Activated naive CD4-positive, alpha-beta T cell treated with anti-CD3 and anti-CD28 coated beads for 36 hours (primary cell): Measurements from ENCODE around the gene GTSE1. TPM values are rescaled to one million over a fixed set of nuclear protein-coding genes. Genes with fewer than 3 reads are reported as not detected.

Experiments used
- CTCF ChIA-PET: fragments of 350-600 bp; sonication (Branson Sonifier 250); formaldehyde crosslinking; loops from one replicate; lab custom pipeline; 2021; ENCODE audit warnings: antibody characterized with exemption; lab: Charles Lee
- DNase-seq: peaks from one replicate; pipeline ENCODE4 v3.0.0-alpha.2; 2020
- H3K27ac Mint-ChIP-seq: one replicate; pipeline ENCODE4 v1.8.0; 2021; ENCODE audit warnings: mild to moderate bottlenecking, mixed read lengths
- H3K27me3 Mint-ChIP-seq: one replicate; pipeline ENCODE4 v1.8.0; 2021; ENCODE audit warnings: low read depth, mixed read lengths
- H3K36me3 Mint-ChIP-seq: one replicate; pipeline ENCODE4 v1.8.0; 2021; ENCODE audit warnings: low read depth, mixed read lengths
- H3K4me1 Mint-ChIP-seq: one replicate; pipeline ENCODE4 v1.8.0; 2021; ENCODE audit warnings: low read depth, mixed read lengths
- H3K4me3 Mint-ChIP-seq: one replicate; pipeline ENCODE4 v1.8.0; 2021; ENCODE audit warnings: mild to moderate bottlenecking, moderate library complexity, mixed read lengths
- H3K9me3 Mint-ChIP-seq: one replicate; pipeline ENCODE4 v1.8.0; 2021; ENCODE audit warnings: mixed read lengths
- intact Hi-C: fragments of 100-400 bp; cut with micrococcal nuclease; formaldehyde crosslinking; loops from one replicate; pipeline ENCODE4 v1.15.1; 2023
- total RNA-seq, 2 experiments: library from RNA; stranded (reverse); gene quantifications; one replicate each; pipeline ENCODE4 v1.2.3, GENCODE V29; 2021

GTSE1 gene
- total RNA-seq, 2 experiments from 2014 or later = 39.7 to 39.8 TPM

DNA sequence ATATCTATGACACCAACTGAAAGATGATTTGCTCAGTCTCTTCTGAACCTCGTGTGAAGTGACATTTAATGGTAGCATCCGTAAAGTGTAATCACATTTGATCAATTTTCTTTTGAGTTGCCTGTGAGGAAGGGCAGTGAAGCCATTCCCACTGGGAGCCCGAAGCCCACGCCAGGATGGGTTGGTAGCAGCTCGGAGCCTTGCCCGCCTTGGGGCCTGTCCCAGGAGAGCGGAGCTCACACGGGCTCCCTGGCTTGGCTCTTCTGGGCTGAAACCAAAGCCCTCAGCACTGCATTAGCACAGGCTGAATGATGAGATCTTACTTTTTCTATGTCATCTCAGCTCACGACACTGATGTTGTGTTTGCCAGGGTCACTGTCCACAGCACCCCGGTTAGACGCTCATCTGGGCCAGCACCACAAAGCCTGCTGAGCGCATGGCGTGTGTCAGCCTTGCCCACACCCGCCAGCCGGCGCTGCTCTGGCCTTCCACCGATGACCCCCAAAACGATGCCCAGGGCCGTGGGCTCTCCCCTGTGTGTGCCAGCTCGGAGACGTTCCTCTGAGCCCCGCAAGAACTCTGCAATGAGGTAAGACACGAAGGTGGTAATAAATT is 29.5 kb downstream of the GTSE1 start:
- H3K4me3 Mint-ChIP-seq = no peak overlapping the region
- no peak overlapping the region for H3K27ac Mint-ChIP-seq
- H3K36me3 Mint-ChIP-seq = peaks cover 8% of the 10 kb centered on the region
- no peaks in the 10 kb centered on the region for H3K9me3 Mint-ChIP-seq
- no peaks in the 10 kb centered on the region for H3K4me1 Mint-ChIP-seq
- no peak for DNase-seq
- intact Hi-C loops = no loop called here
- CTCF ChIA-PET = interaction anchor here (1.1 kb wide), 1 partner anchor 10 kb away, joined by 3 read pairs; no protein-coding TSS in a partner anchor
- H3K27me3 Mint-ChIP-seq = no peaks in the 10 kb centered on the region

DNA sequence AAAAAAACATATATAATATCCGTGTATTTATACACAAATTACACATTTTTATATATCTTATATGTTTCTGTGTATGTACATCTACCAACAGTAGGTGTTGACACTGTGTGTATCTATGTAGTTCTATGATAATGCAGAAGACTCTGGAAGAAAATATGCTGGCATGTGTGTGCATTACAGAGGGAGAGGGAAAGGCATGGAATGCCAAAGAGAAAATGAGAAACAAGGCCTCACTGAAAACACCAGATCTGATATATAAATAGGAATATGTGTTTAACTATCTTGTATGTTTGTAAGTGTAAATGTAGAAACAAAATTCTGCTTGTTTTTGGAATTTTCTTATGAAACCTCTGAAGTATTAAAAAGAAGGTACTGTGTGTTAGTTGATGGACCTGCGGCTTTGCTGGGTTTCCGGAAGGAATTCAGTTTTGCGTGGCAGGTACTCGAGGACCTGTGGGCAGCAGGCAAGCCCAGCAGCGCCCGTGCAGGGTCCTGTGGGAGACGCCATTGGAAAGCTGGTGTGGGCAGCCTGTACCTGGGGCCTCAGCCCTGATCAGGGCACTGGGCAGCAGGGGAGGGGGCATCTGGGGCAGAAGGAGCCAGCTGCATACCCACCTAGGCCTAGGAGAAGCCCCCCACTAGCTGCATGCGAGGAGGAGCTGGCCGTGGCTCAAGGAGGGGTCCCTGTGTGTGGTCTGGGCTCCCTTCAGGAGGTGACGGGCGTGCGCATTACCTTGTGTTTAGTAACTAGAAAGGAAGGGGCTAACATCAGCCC is 31.2 kb downstream of the GTSE1 start:
- Mint-ChIP-seq H3K36me3 (peaks cover 8% of the 10 kb centered on the region), H3K27me3 (no peaks in the 10 kb centered on the region), H3K27ac (no peak overlapping the region), H3K9me3 (no peaks in the 10 kb centered on the region), H3K4me3 (no peak overlapping the region), H3K4me1 (no peaks in the 10 kb centered on the region)
- intact Hi-C loops = no loop called here
- CTCF ChIA-PET = interaction anchor here (0.7 kb wide), 1 partner anchor 36 kb away, joined by 4 read pairs; no protein-coding TSS in a partner anchor
- DNase-seq = no peak

DNA sequence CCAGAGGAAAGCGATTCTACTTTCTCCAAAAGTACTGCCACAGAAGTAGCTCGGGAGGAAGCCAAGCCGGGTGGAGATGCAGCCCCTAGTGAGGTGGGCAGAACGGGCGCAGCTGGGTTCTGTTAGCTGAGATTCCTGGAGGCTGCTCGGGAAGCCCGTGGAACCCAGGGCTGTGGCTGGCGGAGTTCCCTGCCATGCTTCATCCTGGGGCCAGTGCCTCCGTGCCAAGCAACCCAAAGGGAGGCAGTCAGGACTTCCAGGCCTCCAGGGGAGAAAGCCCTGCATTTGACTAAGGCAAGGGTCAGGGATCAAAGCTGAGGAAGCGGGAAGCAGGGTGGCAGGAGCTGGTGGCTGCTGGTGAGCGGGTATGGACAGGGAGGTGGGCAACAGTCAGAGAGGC is 32.1 kb downstream of the GTSE1 start:
- no peaks in the 10 kb centered on the region for H3K4me1 Mint-ChIP-seq
- intact Hi-C loops = no loop called here
- H3K4me3 Mint-ChIP-seq = no peak overlapping the region
- no peaks in the 10 kb centered on the region for H3K27me3 Mint-ChIP-seq
- peaks cover 8% of the 10 kb centered on the region for H3K36me3 Mint-ChIP-seq
- no peaks in the 10 kb centered on the region for H3K9me3 Mint-ChIP-seq
- CTCF ChIA-PET = interaction anchor here (1.2 kb wide), 1 partner anchor 212 kb away, joined by 4 read pairs; no protein-coding TSS in a partner anchor
- H3K27ac Mint-ChIP-seq = no peak overlapping the region
- no peak for DNase-seq

DNA sequence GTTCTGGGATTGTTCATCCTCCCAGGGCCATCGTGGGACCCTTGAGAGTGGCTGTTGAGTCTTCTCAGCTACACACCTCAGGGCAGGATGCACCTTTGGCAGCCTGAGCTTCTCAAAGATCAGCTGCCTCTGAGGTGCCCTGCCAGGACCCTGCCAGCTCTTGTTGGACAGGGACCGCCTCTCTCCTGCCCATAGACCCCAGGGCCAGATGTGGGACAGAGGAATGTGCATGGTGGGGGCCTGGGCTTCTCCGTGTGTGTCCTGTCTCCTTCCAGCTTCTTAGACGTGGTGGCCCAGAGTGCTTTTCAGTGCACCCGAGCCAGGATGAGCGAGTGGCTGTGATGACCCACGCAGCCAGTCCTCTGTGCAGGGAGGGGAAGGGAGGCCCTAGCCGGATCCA is 32.9 kb downstream of the GTSE1 start:
- intact Hi-C loops = no loop called here
- CTCF ChIA-PET = interaction anchor here (1.2 kb wide), 1 partner anchor 213 kb away, joined by 4 read pairs; no protein-coding TSS in a partner anchor
- H3K4me3 Mint-ChIP-seq = no peak overlapping the region
- H3K9me3 Mint-ChIP-seq = no peaks in the 10 kb centered on the region
- peaks cover 5% of the 10 kb centered on the region for H3K36me3 Mint-ChIP-seq
- H3K27ac Mint-ChIP-seq = no peak overlapping the region
- peaks cover 3% of the 10 kb centered on the region for H3K4me1 Mint-ChIP-seq
- DNase-seq = no peak
- H3K27me3 Mint-ChIP-seq = no peaks in the 10 kb centered on the region

DNA sequence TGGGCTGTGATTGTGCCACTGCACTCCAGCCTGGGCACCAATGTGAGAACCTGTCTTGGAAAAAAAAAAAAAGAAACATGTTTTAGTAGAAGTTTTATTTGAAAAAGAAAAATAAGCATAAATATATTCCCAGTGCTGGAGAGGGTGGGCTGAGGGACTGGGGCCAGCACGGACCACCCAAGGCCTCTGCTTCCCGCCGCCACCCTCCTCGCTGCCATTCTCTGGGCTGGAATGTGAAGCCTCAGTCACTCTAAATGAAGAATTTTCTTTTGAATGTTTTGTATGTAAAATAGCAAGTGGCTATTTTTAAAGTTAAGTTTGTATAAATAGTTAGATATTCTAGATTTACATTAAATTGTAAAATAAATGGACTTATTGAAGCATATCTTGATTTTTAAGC is 33.8 kb downstream of the GTSE1 start:
- Mint-ChIP-seq H3K27ac (no peak overlapping the region), H3K4me1 (peaks cover 6% of the 10 kb centered on the region), H3K36me3 (peaks cover 5% of the 10 kb centered on the region), H3K27me3 (no peaks in the 10 kb centered on the region), H3K4me3 (no peak overlapping the region), H3K9me3 (no peaks in the 10 kb centered on the region)
- intact Hi-C loops = no loop called here
- CTCF ChIA-PET = interaction anchor here (1.3 kb wide), 1 partner anchor 10 kb away, joined by 3 read pairs; no protein-coding TSS in a partner anchor
- no peak for DNase-seq

DNA sequence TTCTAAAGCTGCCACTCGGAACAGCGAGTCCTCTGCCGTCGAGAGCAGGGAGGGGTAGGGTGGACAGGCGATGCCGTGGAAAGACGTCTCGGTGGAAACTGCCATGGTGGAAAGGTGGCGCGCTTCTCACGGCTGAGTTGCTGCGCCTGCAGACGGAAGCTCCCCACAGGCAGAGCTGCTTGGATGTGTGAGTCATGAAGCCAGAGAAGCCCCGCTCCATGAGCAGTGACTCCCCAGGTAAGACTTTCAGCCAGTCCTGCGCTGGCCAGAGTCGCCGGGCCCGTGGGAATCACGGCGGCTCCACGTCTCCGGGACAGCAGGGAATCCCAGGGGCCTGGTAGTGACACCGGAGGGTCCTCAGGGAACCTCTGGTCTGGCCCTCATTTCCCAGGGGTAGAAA is 34.8 kb downstream of the GTSE1 start:
- intact Hi-C loops = no loop called here
- Mint-ChIP-seq H3K27ac (no peak overlapping the region), H3K27me3 (no peaks in the 10 kb centered on the region), H3K36me3 (peaks cover 6% of the 10 kb centered on the region), H3K4me3 (no peak overlapping the region), H3K9me3 (no peaks in the 10 kb centered on the region), H3K4me1 (peaks cover 8% of the 10 kb centered on the region)
- no peak for DNase-seq
- CTCF ChIA-PET = interaction anchor here (0.6 to 1.3 kb wide), 2 partner anchors 9 to 48 kb away, joined by 3 to 4 read pairs; no protein-coding TSS in a partner anchor

DNA sequence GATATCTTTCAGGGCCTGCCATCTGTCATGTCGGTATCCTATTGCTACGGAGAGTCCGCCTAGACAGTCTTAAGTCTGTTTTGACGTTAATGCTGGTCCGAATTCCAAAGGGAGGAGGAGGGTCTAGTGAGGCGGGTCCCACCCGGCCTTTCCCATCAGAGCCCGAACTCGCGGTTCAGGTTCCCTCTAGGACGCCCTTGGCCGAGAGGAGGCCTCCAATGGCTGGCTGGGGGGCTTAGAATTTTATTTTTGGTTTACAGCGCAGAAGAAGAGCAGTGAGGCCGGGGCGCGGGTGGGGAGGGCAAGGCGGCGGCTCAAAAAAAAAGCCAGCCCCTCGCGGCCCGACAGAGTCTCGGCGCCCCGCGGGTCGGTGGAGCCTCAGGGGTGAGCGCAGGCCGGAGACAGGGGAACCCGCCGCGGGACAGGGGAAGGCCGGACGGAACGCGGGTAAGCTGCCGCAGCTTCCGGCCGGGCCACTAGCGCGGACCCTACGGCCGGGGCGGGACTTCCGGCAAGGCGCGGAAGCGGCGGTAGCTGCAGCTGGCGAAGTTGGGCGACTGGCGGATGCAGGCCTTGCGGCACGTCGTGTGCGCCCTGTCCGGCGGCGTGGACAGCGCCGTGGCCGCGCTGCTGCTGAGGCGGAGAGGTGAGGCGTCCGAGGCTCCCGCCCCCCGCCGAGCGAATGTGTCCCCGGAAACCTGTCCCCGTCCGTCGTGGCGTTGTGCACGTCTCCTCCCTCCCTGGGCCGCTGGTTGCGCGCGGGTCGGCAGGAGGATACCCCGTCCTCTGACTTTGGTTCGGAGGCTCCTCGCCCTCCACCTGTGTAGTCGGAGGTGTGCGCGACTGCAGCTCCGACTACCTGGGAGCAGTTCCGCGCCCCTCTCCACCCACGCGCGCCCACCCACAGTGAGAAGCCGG is 38.8 kb downstream of the GTSE1 start, which contains the start of gene TRMU:
TSS of gene TRMU (plus strand) at position 514 of the 918 bp plus-strand sequence. CDS start at position 565, 51 bp downstream.
- DNase-seq = peak; percentile 74

DNA sequence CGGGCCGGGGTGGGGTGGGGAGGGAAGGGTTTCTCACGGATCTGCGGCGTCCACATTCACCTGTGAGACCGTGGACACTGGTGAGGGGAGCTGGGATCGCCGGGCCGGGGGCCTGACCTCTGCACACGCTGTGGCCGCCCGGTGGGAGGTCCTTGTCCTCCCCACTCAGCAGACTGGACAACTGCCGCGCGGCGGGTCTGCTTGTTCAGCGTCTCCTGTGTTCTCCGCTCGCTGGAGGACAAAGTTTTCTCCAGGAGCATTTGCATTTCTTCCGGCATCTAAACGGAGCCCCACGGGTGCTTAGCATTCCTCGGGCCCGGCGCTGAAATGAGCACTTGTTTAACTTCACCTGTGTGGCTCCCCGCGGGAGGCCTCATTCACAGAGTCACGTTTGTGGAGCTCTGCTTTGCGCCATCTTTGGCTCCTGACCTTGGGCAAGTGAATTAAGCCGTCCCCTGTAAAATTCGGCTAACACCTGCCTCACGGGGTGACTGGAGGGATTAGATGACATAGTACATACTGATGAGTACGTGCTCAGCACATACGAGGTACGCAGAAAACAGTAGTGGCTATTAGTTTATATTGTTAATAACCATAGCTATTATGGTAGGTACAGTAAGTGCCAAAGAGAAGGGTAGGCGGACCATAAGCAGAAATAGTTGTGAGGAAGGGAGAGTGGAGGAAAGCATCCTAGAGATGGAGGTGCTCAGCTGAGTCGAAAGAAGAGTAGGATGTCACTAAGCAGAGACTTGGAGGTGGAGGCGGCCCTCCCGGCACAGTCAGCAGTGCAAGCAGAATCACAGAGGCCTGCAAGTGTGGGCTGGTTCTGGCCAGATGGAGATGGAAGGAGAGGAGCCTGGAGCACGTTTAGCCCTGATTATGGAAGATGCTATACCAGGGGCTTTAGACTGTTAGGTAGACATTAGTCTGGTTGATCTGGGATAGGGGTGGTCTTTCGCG is 39.7 kb downstream of the GTSE1 start:
- intact Hi-C loops = no loop called here
- H3K9me3 Mint-ChIP-seq = no peaks in the 10 kb centered on the region
- CTCF ChIA-PET = interaction anchor here (0.5 to 2.3 kb wide), 5 partner anchors 20 to 330 kb away, joined by 3 to 5 read pairs (median 4); partner anchors contain the start of gene GTSE1
- H3K27me3 Mint-ChIP-seq = no peaks in the 10 kb centered on the region
- H3K4me1 Mint-ChIP-seq = peaks cover 32% of the 10 kb centered on the region
- peaks cover 30% of the 10 kb centered on the region for H3K36me3 Mint-ChIP-seq
- H3K27ac Mint-ChIP-seq = peak overlapping the region; percentile 81
- peak; percentile 23 for DNase-seq
- H3K4me3 Mint-ChIP-seq = peak overlapping the region; percentile 93

More for the DNA sequence above, 38.8 kb downstream of the GTSE1 start, which contains the start of gene TRMU:
- Mint-ChIP-seq H3K9me3 (no peaks in the 10 kb centered on the region), H3K4me1 (peaks cover 32% of the 10 kb centered on the region), H3K4me3 (peak within 1 kb of the TSS; percentile 93), H3K27me3 (no peaks in the 10 kb centered on the region), H3K27ac (peak within 1 kb of the TSS; percentile 85), H3K36me3 (peaks cover 26% of the 10 kb centered on the region)
- intact Hi-C loops = loop anchor here (2.0 kb wide), 1 partner anchor 39 kb away; the partner anchor contains the start of gene GTSE1
- CTCF ChIA-PET = interaction anchor here (1.2 to 2.3 kb wide), 4 partner anchors 19 to 329 kb away, joined by 3 to 5 read pairs (median 4); no protein-coding TSS in a partner anchor

DNA sequence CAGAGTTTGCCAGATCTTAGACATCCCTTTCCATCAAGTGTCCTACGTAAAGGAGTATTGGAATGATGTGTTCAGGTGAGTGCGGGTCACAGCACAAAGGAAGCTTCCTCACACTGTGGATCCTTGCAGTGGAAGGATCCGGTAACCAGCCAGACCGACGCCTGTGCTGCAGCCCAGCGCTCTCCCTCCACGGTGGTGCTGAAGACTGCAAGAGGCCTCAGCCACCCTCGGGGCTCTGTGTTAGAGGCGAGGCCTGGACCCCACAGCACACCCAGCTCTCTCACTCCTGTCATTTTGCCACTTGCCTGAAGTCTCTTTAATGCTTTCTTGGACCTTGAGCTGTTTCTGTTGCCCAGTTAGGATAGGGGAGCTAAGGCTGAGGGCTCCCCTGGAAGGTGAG is 41.2 kb downstream of the GTSE1 start:
- peaks cover 38% of the 10 kb centered on the region for H3K36me3 Mint-ChIP-seq
- no peaks in the 10 kb centered on the region for H3K9me3 Mint-ChIP-seq
- H3K4me1 Mint-ChIP-seq = peaks cover 32% of the 10 kb centered on the region
- no peak for DNase-seq
- intact Hi-C loops = no loop called here
- no peak overlapping the region for H3K27ac Mint-ChIP-seq
- H3K27me3 Mint-ChIP-seq = no peaks in the 10 kb centered on the region
- CTCF ChIA-PET = interaction anchor here (2.3 kb wide), 1 partner anchor 332 kb away, joined by 5 read pairs; no protein-coding TSS in a partner anchor
- H3K4me3 Mint-ChIP-seq = no peak overlapping the region

DNA sequence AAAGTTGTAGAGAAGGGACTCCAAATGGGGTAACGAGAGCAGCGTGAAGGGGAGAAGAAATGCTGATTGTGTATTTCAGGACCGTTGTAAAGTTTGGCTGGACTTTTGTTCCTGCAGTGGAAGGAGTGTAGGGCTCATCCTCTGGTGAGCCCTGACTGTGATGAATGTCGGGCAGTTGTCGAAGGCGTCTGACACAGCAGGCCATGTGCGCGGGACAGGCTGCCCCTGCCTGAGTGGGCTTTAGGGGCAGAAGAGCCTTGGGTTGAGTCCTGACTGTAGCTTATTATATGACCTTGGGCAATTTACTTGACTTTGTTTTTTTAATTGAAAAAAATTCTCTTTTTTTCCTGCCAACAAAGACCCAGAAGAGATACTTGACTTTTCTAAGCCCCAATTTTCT is 42.0 kb downstream of the GTSE1 start:
- Mint-ChIP-seq H3K4me1 (peaks cover 32% of the 10 kb centered on the region), H3K27ac (no peak overlapping the region), H3K36me3 (peaks cover 40% of the 10 kb centered on the region), H3K27me3 (no peaks in the 10 kb centered on the region), H3K4me3 (no peak overlapping the region), H3K9me3 (no peaks in the 10 kb centered on the region)
- DNase-seq = no peak
- intact Hi-C loops = no loop called here
- CTCF ChIA-PET = no interaction called here

DNA sequence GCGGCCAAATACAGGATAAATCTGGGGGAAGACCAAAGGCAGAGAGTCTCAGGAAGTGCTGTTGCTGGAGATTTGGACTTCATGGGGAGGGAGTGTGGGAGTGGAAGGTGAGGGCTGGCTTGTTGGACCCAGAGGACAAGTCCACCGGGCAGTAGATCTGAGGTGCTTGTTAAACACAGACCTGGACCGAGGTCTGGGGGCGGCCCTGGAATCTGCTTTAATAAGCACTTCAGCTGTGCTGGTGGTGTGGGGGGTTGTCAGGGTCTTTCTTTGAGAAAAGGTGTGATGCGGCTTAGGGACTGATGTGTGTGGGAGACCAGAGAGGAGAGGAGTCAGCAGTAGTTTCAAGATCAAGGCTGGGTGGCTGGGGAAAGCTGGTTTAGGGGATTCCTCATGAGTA is 43.3 kb downstream of the GTSE1 start:
- Mint-ChIP-seq H3K9me3 (no peaks in the 10 kb centered on the region), H3K27ac (no peak overlapping the region), H3K27me3 (no peaks in the 10 kb centered on the region), H3K36me3 (peaks cover 47% of the 10 kb centered on the region), H3K4me3 (no peak overlapping the region), H3K4me1 (peaks cover 28% of the 10 kb centered on the region)
- intact Hi-C loops = no loop called here
- DNase-seq = no peak
- CTCF ChIA-PET = interaction anchor here (1.5 kb wide), 1 partner anchor 9 kb away, joined by 3 read pairs; no protein-coding TSS in a partner anchor
